ENCODE measurements around the gene BICRAL. TPM values are rescaled to one million over a fixed set of nuclear protein-coding genes. Genes with fewer than 3 reads are reported as not detected.
"Not testable (repeated sequence)": the region's sequence is repeated elsewhere in the genome, so short reads cannot be mapped to it uniquely, and the experiment has no call there.

BICRAL gene
- polyA plus RNA-seq, 1 donor: 10.9 TPM

DNA sequence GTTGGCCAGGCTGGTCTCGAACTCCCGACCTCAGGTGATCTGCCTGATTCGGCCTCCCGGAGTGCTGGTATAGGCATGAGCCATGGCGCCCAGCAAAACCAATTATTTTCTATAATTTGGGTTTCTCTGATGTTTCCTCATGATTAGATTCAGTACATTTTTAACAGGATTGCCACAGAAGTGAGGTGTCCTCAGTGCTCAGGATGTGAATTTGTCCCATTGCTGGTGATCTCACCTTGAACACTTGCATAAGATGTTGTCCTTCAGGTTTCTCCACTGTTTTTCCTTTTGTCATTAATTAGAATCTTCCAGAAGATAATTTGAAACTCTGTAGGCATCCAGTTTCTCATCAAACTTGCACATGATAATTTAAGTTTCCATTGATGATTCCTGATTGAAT lies 52.2 kb downstream of the BICRAL start:
- no peak for DNase-seq (ENCODE audit: low read depth)

DNA sequence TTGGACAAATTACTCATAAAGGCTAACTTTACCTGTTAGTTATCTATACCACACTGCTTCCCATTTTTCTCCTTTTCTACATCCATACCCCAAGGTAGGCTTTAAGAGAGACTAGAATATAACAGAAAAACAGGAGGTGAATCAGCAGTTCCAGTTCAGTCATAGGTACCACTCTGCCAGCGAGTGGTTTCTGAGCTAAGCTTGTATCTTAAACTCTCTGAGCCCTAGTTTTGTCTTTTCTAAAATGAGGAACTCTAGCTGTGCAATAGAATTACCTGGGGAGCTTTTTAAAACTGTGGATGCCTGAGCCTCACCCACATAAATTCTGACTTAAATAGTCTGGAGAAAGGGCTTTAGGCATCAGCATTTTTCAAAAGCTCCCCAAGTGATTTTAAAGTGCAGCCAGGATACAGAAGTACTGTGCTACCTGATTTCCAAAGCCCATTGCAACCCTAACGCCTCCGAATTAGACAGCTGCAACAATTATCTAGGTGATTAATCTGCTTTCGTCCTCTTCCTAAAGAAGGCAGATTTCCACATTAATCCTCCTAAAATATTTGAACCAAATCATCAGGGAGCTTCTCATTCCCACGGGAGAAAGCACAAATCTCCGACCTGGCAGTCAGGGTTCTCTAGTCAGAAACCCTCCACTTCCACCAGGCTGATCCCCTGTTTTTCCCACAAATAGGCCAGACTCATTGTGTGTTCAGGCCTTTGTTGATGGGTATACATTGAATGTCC lies 60.2 kb downstream of the BICRAL start:
- no peak for DNase-seq (ENCODE audit: low read depth)

DNA sequence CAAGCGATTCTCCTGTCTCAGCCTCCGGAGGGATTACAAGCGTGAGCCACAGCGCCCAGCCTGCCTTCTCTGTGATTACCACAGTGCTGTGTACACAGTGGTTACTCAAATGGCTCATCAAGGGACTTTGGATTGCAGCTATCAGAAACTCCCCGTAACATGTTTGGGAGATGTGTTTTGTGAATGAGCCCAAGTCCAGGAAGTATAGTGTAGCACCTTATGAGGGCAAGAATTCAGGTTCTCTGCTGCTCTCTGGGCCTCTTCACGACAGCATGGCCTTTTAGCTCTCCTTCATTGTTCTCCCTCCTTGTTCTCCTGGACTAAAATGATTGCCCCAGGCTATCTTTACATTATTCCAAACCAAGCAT lies 63.5 kb downstream of the BICRAL start:
- DNase-seq (ENCODE audit: low read depth): no peak

DNA sequence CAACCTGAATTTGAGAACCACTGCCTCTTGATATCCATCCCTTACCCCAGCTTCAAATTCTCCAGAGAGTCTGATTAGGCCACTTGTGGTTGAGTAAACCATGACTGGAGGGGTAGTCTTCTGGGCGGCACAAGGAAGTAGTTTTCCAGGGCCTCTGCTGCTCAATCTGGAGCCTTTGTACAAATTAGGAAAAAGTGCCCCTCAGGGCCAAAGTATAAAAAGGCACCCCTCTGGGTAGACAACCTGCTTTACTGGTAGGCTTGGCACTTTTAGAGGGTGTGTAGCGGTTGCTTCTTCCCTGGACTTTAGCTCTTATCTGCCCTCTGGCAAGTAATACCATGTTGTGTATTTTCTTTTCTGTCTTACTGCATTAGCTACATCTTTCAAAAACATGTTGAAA lies 64.7 kb downstream of the BICRAL start:
- no peak for DNase-seq (ENCODE audit: low read depth)

DNA sequence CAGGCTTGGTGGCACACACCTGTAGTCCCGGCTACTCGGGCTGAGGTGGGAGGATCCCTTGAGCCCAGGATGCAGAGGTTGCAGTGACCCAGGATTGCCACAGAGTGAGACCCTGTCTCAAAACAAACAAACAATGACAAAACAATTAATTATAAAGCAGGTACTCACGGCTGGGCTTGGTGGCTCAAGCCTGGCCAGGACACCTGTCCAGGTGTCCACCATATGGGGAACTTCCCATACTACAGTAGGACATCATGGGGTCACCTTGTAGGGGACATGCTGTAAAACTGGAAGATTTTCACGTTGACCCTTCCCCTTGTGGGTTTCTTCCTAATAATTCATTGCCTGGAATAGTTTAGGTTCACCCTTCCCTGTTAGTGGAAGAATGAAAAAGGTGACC lies 66.8 kb downstream of the BICRAL start:
- DNase-seq (ENCODE audit: low read depth): no peak

DNA sequence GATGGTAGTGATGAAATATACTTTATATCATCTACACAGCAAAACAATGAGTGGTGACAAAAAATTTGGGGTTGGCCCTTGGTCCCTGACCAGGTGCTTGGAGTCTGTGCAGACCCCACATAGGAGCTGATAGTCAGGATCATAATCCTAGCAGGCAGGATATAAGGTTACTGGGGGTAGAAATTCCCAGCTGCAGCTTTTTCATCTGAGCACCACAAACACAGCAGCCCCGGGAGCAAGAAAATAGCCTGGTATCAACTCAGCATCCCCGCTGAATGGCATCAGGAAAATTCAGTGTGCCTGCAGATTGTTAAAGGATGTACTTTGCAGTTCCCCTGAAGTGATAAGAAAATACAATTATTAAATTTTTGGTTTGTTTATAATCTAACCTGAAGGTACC lies 69.7 kb downstream of the BICRAL start:
- DNase-seq (ENCODE audit: low read depth): no peak

DNA sequence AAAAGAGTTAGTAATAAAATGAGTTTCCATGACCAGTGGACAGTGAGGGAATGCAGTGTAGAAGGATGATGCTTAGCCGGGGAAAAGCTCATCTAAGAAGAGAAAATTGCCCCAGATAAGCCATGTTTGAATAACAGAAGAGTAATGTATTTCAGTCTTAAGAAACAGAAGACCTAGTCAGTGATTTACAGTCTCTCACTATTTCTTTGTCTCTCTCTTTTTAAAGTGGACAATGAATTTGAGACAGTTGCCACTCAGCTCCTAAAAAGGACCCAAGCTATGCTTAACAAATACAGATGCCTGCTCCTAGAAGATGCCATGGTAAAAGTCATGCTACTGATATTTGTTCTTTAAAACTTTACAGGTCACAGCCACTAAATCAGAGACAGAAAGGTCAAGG lies 78.2 kb downstream of the BICRAL start:
- no peak for DNase-seq (ENCODE audit: low read depth)

DNA sequence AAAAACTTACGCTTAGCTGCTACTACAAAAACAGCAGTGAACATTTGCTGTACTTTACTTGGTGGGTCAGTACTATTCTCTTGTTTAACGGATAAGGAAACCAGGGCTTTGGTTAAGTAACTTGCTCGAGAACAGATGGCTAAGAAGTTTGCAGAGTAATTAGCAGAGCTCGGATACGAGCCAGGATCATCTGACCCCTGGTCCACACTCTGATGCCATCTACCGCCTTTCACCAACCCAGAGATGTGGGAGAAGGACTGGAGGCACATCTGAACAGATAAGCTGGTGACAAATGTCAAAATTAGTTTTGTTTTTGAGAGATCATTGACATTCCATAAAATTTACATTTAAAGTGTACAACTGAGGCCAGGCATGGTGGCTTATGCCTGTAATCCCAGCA lies 78.6 kb downstream of the BICRAL start:
- DNase-seq (ENCODE audit: low read depth): no peak

DNA sequence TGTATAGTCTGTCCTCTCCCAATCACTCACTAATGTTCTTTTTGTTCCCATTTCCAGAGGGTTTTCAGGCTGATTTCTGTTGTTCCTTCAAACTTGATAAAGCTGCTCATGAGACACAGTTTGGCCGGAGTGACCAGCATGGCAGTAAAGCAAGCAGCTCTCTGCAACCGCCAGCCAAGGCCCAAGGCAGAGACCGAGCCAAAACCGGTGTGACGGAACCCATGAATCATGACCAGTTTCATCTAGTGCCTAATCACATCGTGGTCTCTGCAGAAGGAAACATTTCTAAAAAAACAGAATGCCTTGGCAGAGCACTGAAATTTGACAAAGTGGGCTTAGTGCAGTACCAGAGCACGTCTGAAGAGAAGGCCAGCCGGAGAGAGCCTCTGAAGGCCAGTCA lies 82.8 kb downstream of the BICRAL start:
- no peak for DNase-seq (ENCODE audit: low read depth)

DNA sequence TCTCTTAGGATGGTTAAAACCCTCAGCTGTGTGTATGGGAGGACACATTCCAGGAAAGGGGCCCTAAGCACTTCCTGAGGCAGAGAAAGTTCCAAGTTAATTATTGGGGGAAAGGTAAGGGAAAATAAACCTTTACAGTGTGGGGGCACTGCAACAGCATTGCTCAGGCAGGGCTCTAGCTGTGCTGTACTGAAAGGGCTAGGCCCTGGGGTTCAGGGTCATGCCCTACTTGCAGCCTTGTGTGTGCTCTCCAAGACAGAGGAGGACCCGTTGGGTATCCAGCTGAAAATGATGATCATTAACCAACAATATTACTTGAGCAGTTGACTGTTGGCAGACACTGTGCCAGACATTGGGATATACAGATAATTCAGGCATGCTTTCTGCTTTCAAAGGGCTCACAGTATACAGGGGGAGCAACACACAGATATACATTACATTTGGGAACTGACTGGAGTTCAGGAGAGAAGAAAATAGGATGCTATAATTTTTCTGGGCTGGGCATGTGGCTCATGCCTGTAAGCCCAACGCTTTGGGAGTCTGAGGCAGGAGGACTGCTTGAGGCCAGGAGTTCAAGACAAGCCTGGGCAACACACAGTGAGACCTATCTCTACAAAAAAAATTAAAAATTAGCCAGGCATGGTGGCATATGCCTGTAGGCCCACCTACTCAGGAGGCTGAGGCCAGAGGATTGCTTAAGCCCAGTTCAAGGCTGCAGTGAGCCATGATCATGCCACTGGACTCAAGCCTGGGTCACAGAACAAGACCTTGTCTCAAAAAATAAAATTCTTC lies 88.5 kb downstream of the BICRAL start:
- no peak for DNase-seq (ENCODE audit: low read depth)

DNA sequence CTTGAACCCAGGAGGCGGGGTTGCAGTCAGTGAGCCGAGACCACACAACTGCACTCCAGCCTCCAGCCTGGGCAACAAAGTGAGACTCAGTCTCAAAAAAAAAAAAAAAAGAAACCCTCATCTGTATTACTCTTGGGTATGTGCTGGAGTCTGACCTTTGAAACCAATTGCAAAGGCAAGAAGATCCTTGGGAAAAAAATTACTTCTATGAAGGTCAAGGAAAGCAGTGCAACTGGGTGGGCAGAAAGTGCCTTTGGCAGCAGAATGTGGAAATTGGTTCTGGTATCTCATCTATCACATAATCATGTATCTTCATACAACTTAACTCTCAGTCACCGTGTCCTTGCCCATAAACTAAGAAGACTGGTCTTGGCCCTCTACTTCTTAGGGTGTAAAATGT lies 89.9 kb downstream of the BICRAL start:
- DNase-seq (ENCODE audit: low read depth): no peak

DNA sequence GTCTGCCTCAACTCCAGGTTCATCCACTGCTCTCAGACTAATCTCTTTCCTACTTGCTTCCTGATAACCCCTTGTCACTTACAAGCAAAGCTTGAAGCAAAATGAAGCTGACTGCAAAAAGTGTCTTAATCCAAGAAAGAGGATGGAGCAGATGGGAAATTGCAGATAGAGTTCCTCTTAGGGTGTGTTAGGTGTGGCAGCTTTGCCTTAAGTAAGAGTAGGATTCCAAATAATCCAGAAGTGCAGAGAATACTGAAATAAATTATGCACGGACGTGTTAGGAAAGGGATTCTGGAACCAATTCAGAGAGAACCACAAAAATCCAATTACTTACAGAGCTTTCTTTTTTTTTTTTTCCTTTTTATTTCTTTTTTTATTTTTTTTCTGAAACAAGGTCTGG lies 91.5 kb downstream of the BICRAL start:
- DNase-seq (ENCODE audit: low read depth): no peak

DNA sequence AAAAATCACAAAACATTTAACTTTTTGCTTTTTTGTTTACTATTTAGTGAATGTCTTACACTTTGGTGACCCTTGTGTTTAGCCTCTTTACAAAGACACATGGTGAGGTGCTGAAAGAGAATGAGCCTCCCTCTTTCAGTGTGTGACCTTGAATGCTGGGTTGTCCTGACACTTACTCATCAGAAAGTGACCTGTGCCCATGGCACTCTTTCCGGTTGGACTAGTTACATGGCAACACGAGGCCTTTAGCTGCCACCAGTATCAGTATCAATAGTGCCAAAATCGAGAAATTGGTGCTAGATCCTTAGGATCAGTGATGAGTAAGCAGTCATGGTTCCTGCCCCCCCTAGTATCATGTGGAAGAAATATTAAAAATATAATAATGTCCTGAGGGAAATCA lies 95.8 kb downstream of the BICRAL start:
- no peak for DNase-seq (ENCODE audit: low read depth)

DNA sequence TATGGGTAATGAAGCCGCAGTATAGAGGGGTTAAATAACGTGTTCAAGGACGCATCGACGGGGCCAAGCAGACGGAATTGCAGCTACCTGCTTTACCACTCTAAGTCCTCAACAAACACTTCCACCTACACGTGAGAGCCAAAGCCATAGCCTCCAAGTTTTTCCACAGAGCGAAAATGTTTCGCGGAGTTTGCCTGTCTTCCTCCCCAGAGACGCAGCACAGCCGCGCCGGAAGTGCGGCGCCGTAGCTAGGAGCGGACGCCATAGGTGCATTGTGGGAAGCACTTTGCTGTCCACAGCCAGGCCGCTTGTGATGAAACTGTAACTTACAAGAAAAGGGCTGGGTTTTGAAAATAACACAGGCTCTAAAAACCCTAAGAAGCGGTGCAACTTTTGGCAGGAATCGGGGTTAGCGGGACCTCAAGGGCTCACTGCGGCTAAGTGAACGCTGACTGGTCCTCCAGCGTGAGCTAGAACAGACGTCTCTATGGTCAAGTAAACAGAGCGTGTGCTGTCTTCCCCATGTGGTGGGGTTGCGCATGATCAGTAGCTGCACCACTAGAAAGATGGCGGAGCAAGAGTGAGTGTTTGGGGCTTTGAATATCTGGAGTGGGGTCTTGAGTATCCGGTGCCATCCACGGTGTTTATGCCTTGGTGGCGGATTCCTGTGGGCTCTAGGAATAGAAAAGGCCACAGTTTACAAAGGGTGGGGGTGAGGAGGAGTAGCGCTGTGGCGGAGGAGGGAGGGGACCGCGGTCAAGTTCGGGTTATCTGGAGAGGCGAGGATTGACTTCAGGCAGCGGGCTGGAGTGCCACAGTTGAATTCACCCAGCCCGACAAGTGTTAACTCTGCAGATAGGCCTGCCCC lies 97.8 kb downstream of the BICRAL start, which contains the start of gene RPL7L1:
RPL7L1 (plus strand) TSS at position 245 of the 868 bp plus-strand sequence; CDS start at position 540, 295 bp downstream.
- DNase-seq (ENCODE audit: low read depth): peak; percentile 81

DNA sequence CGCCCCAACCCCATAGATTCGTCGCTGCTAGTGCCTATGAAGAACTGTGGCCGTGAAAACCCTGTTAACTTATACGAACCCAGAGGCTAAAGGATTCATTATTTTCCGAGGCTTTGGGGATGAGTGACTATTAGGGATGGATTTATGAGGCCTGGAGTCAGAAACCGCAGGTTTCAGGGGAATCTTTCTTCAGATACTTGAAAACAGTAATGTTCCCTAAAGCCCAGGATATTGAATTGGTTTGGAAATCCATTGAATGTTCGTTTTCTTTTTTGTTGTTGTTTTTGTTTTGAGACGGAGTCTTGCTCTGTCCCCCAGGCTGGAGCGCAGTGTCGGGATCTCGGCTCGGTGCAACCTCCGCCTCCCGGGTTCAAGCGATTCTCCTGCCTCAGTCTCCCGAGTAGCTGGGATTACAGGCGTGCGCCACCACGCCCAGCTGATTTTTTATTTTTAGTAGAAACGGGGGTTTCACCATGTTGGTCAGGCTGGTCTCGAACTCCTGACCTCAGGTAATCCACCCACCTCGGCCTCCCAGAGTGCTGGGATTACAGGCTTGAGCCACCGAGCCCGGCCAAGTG lies 98.5 kb downstream of the BICRAL start:
- DNase-seq (ENCODE audit: low read depth): not testable (repeated sequence)

DNA sequence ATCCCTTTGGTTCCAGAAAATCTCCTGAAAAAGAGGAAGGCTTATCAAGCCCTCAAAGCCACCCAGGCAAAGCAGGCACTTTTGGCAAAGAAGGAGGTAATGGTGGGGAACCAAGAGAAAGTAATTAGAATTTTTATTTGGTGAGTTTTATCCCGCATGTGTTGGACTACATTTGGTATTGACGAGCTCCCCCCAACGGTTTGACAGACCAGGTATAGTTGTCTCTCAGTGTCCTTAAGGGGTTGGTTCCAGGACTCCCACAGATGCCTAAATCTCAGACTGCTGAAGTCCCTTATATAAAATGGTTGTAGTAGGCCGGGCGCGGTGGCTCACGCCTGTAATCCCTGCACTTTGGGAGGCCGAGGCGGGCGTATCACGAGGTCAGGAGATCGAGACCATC lies 99.0 kb downstream of the BICRAL start:
- DNase-seq (ENCODE audit: low read depth): not testable (repeated sequence)

DNA sequence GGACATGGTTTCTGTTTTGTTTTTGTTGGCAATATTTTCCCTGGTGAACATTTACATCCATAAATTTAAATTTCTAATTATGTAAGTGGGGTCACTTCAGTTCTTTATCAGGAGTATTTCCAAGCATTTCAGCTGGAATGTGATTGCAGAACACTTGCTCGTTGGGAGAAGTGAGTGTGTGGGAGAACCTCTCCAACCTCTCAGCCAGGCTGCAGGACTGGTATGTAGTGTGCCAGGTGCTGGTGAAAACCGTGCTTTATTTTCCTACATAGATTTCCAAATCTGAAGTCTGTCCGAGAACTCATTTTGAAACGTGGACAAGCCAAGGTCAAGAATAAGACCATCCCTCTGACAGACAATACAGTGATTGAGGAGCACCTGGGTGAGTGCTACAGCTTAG lies 103.8 kb downstream of the BICRAL start:
- DNase-seq (ENCODE audit: low read depth): no peak

DNA sequence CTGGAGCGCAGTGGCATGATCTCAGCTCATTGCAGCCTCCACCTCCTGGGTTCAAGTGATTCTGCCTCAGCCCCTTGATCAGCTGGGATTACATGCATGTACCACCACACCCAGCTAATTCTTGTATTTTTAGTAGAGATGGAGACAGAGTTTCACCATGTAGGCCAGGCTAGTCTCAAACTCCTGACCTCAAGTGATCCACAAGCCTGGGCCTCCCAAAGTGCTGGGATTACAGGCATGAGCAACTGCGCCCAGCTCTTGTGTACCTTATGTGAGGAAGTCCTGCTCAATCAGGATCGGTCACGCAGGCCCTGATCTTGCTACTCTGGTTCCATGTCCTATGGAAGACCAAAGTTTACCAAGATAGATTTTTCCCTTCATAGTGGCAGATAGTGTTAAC lies 106.3 kb downstream of the BICRAL start:
- not testable (repeated sequence) for DNase-seq (ENCODE audit: low read depth)

DNA sequence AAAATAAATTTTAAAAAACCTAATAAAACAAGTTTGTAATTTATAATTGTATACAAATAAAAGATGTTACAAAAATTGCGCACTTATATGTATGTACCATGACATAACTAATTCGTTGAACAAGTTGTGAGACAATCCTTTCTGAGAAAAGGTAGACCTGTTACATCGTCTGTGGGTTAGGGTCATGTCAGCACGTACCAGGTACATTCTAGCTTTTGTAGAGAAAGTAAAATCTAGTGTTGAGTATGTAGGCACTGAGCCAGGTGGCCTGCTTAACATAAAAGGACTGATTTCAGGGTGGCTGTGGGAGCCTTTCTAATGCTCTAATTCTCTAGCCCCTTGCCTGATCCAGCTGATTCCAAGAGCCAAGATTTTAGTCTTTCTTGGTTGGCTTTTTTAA lies 108.0 kb downstream of the BICRAL start:
- DNase-seq (ENCODE audit: low read depth): no peak

DNA sequence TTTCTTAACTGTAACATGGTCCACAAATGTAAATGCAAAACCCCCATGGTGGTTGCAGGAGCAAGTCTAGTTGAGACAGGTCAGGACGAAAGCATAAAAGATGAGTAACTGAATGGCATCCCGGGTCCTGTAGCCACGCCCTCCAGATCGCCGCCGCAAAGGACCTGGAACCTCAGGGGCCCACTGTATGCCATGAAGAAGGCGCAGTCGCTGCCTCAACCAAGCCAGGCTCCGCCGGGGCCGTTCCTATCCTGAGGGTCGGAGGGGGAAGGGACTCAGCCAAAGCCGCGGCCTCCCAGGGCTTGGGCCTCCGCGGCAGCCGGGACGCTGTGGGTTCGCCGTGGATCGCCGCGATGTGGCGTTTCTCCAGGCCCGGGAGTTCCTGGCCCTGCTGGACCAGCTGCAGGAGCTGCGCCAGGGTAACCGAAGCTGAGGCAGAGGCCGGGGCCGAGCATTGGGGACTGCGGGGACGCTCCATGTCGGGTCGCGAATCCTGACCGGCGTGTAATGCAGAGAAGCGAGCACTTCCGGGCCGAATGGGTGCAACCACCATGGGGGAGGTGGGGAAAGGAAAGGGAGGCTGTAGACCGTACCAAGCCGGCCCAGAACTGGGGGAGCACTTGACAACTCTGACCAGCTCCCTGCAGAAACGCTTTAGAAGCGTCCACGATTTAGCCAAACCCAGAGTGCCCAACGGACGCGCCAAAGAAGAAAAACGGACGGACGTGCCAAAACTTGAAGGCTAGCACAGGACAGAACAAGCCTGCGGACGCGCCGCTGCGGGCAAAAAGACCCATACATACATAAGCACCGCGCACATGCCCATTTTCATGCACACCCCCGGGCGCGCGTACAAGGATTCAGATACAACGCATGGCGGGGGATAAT lies 108.7 kb downstream of the BICRAL start:
- peak; percentile 90 for DNase-seq (ENCODE audit: low read depth)

DNA sequence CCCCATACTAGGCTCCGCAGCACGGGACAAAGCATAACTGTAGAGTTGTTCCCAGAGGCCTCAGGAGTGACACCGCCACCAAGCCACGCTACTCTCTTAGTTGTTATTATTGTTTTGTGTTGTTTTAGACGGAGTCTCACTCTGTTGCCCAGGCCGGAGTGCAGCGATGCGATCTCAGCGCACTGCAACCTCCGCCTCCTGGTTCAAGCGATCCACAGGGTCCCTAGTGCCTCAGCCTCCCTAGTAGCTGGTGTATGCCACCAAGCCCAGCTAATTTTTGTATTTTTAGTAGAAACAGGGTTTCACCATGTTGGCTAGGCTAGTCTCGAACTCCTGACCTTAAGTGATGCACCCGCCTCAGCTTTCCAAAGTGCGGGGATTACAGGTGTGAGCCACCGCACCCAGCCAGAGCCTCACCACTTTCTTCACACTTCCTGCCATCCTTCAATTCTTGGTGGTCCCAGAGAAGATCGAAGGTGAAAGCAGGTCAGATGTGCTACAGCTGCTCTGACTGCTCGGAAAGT lies 109.4 kb downstream of the BICRAL start:
- DNase-seq (ENCODE audit: low read depth): no peak
